CD4-positive, alpha-beta T cell (primary cell): ENCODE data around the gene TMTC3. TPM values are rescaled to one million over a fixed set of nuclear protein-coding genes. Genes with fewer than 3 reads are reported as not detected.

Experiments used
- ATAC-seq: fragments of 200-7000 bp; cut with Tn5 transposase; one replicate; pipeline ENCODE4 v1.10.0; 2022; ENCODE audit warnings: mild to moderate bottlenecking; ENCODE audit not compliant: poor library complexity
- CTCF ChIA-PET: fragments of 350-600 bp; sonication (Branson Sonifier 250); formaldehyde crosslinking; loops from one replicate; lab custom pipeline; 2021; ENCODE audit warnings: antibody characterized with exemption, inconsistent platforms; lab: Charles Lee
- POLR2A ChIA-PET: fragments of 350-600 bp; sonication (Branson Sonifier 250); formaldehyde crosslinking; loops from one replicate; lab custom pipeline; 2021; ENCODE audit warnings: antibody characterized with exemption, inconsistent platforms; lab: Charles Lee
- DNase-seq, 14 experiments: peaks; one replicate each; pipeline ENCODE4 v3.0.0-alpha.2; 2013 to 2020; ENCODE audit warnings: mixed read lengths in 2 of 14
- H3K27ac ChIP-seq, 2 donors: one replicate each; pipeline versions ENCODE4 v1.5.1 to v1.7.0; 2013; ENCODE audit warnings: low read length in 2 of 2, low read depth in 1 of 2, mild to moderate bottlenecking in 1 of 2
- H3K27me3 ChIP-seq, 2 experiments: 1 replicate in 1 of 2; 2 replicates in 1 of 2; pipeline versions ENCODE4 v1.6.1 to v1.7.0; 2013; ENCODE audit warnings: low read length in 2 of 2, control low read depth in 1 of 2, mild to moderate bottlenecking in 1 of 2, moderate library complexity in 1 of 2; ENCODE audit not compliant: insufficient read depth in 2 of 2, control insufficient read depth in 1 of 2
- H3K36me3 ChIP-seq: one replicate; pipeline ENCODE4 v1.6.1; 2013; ENCODE audit warnings: low read length, control low read depth; ENCODE audit not compliant: insufficient read depth
- H3K4me1 ChIP-seq: one replicate; pipeline ENCODE4 v1.6.1; 2013; ENCODE audit warnings: low read length, control low read depth; ENCODE audit not compliant: insufficient read depth
- H3K4me3 ChIP-seq: one replicate; pipeline ENCODE4 v1.5.1; 2013; ENCODE audit warnings: mild to moderate bottlenecking, low read length, moderate library complexity
- H3K9me3 ChIP-seq, 2 experiments: 1 replicate in 1 of 2; 2 replicates in 1 of 2; pipeline versions ENCODE4 v1.6.1 to v1.7.0; 2013; ENCODE audit warnings: low read length in 2 of 2, mild to moderate bottlenecking in 2 of 2, control low read depth in 1 of 2, moderate library complexity in 1 of 2; ENCODE audit not compliant: control insufficient read depth in 1 of 2, insufficient read depth in 1 of 2
- H3K27ac Mint-ChIP-seq: one replicate; pipeline ENCODE4 v1.8.0; 2020; ENCODE audit warnings: mixed read lengths
- H3K27me3 Mint-ChIP-seq: one replicate; pipeline ENCODE4 v1.8.0; 2021; ENCODE audit warnings: mixed read lengths
- H3K36me3 Mint-ChIP-seq: one replicate; pipeline ENCODE4 v1.8.0; 2021; ENCODE audit warnings: low read depth, mixed read lengths
- H3K4me1 Mint-ChIP-seq: one replicate; pipeline ENCODE4 v1.8.0; 2021; ENCODE audit warnings: low read depth, mixed read lengths
- H3K4me3 Mint-ChIP-seq: one replicate; pipeline ENCODE4 v1.8.0; 2020; ENCODE audit warnings: mild to moderate bottlenecking, mixed read lengths
- H3K9me3 Mint-ChIP-seq: one replicate; pipeline ENCODE4 v1.8.0; 2020; ENCODE audit warnings: mixed read lengths
- intact Hi-C, 2 experiments: fragments of 100-400 bp; cut with DNase I in 1 of 2; cut with micrococcal nuclease in 1 of 2; formaldehyde crosslinking; loops; one replicate each; pipeline versions ENCODE4 v1.15.1 to v1.9.0; 2023 to 2025; cut with DNase I, micrococcal nuclease
- total RNA-seq, 174 experiments: library from RNA in 2 of 174; stranded (reverse) in 2 of 174; gene quantifications; one replicate each; pipeline ENCODE4 v1.2.3 and lab custom pipeline; 2021 to 2026
- TF ChIP-seq, protein P1 (sequence below): fragments of 200-600 bp; IDR thresholded peaks from one replicate; pipeline ENCODE4 v1.8.0; 2022; ENCODE audit warnings: antibody characterized with exemption, mild to moderate bottlenecking

Gene TMTC3
- total RNA-seq, 2 experiments from 2014 or later: 5.1 to 6.1 TPM

DNA sequence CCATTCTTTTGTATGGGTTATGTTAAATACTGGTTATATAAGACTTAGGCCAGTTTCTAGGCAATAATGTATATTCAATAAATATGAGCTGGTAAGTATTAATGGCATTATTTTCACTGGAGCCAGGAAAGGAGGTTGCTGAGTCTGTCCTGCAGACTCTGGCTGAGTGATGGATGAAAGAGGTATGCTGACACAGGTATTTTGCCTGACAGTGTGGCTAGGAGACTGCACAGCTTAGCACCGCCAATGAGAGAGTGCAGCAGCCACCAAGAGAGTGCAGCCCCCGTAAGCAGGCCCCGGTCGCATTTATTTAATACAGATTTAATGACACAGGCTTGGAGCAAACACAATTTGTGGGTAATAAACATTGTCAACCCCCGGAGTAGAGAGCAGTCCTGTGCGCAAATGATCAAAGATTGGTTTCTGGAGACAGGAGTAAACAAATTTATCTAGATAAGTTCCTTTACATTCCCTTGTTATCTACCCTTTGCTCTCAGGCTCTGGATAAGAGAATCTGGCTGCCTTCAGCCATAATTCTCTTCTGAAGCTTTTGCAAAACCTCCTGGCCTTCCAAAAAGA lies 37.4 kb downstream of the TMTC3 start:
- CTCF ChIA-PET: no interaction called here
- TF ChIP-seq, protein P1, sequence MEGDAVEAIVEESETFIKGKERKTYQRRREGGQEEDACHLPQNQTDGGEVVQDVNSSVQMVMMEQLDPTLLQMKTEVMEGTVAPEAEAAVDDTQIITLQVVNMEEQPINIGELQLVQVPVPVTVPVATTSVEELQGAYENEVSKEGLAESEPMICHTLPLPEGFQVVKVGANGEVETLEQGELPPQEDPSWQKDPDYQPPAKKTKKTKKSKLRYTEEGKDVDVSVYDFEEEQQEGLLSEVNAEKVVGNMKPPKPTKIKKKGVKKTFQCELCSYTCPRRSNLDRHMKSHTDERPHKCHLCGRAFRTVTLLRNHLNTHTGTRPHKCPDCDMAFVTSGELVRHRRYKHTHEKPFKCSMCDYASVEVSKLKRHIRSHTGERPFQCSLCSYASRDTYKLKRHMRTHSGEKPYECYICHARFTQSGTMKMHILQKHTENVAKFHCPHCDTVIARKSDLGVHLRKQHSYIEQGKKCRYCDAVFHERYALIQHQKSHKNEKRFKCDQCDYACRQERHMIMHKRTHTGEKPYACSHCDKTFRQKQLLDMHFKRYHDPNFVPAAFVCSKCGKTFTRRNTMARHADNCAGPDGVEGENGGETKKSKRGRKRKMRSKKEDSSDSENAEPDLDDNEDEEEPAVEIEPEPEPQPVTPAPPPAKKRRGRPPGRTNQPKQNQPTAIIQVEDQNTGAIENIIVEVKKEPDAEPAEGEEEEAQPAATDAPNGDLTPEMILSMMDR: no peak
- no peaks in the 10 kb centered on the region for H3K27me3 Mint-ChIP-seq
- POLR2A ChIA-PET: no interaction called here
- H3K4me3 Mint-ChIP-seq: no peak overlapping the region
- Histone ChIP-seq H3K27ac (no peak overlapping the region), H3K9me3 (peaks cover 0 to 4% of the 10 kb centered on the region in 2 experiments), H3K27me3 (no peaks in the 10 kb centered on the region), H3K4me1 (no peaks in the 10 kb centered on the region), H3K36me3 (peaks cover 43% of the 10 kb centered on the region), H3K4me3 (no peak overlapping the region)
- H3K4me1 Mint-ChIP-seq: no peaks in the 10 kb centered on the region
- peaks cover 100% of the 10 kb centered on the region for H3K36me3 Mint-ChIP-seq
- no peak overlapping the region for H3K27ac Mint-ChIP-seq
- H3K9me3 Mint-ChIP-seq: peaks cover 11% of the 10 kb centered on the region
- intact Hi-C loops: no loop called here
- no peak for DNase-seq
- no peak for ATAC-seq

DNA sequence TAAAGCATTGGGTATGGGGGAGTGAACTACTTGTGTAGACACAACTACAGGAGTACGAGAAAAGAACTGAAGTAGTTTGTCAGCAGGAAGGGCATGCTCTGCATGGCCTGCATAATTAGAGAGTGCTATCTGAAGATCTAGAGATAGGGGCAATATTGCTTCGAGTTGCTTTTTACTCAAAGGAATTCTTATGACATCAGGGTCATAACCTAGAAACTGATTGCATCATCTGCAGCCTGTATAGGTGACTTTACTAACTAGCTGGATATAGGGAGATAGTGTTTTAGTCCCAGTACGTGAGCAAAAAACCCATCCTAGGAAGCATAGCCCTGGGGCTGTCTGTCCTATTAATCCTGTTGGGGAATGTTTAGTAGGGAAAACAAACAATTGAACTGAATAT lies 39.8 kb downstream of the TMTC3 start:
- Histone ChIP-seq H3K27me3 (no peaks in the 10 kb centered on the region), H3K4me1 (no peaks in the 10 kb centered on the region), H3K27ac (no peak overlapping the region), H3K4me3 (no peak overlapping the region), H3K9me3 (peaks cover 0 to 4% of the 10 kb centered on the region in 2 experiments), H3K36me3 (peaks cover 32% of the 10 kb centered on the region)
- Mint-ChIP-seq H3K27ac (no peak overlapping the region), H3K4me3 (no peak overlapping the region), H3K36me3 (peaks cover 89% of the 10 kb centered on the region), H3K27me3 (no peaks in the 10 kb centered on the region), H3K4me1 (no peaks in the 10 kb centered on the region), H3K9me3 (peaks cover 13% of the 10 kb centered on the region)
- intact Hi-C loops: no loop called here
- TF ChIP-seq, protein P1: no peak
- DNase-seq (no peak), ATAC-seq (no peak)
- POLR2A ChIA-PET: interaction anchor here (1.0 kb wide), 1 partner anchor 15 kb away, joined by 3 read pairs; no protein-coding TSS in a partner anchor
- CTCF ChIA-PET: no interaction called here

DNA sequence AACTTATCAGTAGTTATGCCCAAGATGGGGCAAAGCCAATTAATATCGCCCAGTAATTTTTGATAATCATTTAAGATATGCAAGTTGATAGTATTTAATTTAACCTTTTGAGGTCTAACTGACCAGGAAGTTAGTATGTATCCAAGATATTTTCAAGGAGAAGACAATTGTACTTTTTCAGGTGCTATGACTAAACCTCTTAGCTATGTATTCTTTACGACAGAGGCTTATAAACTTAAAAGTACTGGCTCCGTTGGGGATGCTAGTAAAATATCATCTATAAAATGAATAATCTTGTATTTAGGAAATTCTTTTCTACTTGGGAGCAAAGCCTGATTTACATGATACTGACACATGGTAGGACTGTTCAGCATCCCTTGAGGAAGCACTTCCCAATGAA lies 40.3 kb downstream of the TMTC3 start:
- intact Hi-C loops: no loop called here
- Mint-ChIP-seq H3K27ac (no peak overlapping the region), H3K27me3 (no peaks in the 10 kb centered on the region), H3K36me3 (peaks cover 86% of the 10 kb centered on the region), H3K9me3 (peaks cover 13% of the 10 kb centered on the region), H3K4me1 (no peaks in the 10 kb centered on the region), H3K4me3 (no peak overlapping the region)
- Histone ChIP-seq H3K9me3 (peaks cover 0 to 4% of the 10 kb centered on the region in 2 experiments), H3K4me1 (no peaks in the 10 kb centered on the region), H3K27ac (no peak overlapping the region), H3K36me3 (peaks cover 29% of the 10 kb centered on the region), H3K27me3 (no peaks in the 10 kb centered on the region), H3K4me3 (no peak overlapping the region)
- TF ChIP-seq, protein P1: no peak
- ChIA-PET POLR2A (no interaction called here), CTCF (no interaction called here)
- ATAC-seq: no peak
- DNase-seq: no peak
